NCI-H2196 treated with DMSO at 0.1 percent for 48 hours (cell line): ENCODE measurements around the gene RAB11FIP2.
"Not testable (repeated sequence)": the region's sequence is repeated elsewhere in the genome, so short reads cannot be mapped to it uniquely, and the experiment has no call there.

Experiments
- DNase-seq: peaks from one replicate; lab custom pipeline; 2025; ENCODE audit not compliant: unreplicated experiment; lab: John Stamatoyannopoulos, UW

RAB11FIP2 gene, protein sequence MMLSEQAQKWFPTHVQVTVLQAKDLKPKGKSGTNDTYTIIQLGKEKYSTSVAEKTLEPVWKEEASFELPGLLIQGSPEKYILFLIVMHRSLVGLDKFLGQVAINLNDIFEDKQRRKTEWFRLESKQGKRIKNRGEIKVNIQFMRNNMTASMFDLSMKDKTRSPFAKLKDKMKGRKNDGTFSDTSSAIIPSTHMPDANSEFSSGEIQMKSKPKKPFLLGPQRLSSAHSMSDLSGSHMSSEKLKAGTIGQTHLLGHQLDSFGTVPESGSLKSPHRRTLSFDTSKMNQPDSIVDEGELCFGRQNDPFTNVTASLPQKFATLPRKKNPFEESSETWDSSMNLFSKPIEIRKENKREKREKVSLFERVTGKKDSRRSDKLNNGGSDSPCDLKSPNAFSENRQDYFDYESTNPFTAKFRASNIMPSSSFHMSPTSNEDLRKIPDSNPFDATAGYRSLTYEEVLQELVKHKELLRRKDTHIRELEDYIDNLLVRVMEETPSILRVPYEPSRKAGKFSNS

GRCh38 chr10:118046395-118047156 lies at the start of gene RAB11FIP2:
RAB11FIP2 (minus strand) TSS chr10:118046941; CDS start chr10:118046163, 778 bp downstream.
- DNase-seq: peak; percentile 58

DNA sequence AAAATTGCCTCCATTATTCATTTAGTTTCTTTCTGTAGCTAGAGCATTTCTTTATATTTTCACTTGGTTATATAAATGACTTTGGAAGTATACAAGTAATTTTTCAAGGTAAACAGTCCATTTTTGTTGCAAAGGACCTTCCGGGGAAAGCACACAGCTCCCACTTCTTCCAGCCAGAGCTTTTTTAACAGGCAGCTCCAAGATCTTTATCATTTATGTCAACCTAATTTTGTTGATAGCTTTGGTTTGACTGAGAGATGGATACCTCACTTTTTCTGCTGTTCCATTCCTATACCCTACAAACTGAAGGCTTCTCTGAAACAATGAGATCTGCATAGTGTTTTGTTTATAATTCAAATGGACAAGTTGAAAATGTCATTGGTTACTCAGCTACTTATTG lies 49.3 kb upstream of the RAB11FIP2 start:
- DNase-seq: no peak

DNA sequence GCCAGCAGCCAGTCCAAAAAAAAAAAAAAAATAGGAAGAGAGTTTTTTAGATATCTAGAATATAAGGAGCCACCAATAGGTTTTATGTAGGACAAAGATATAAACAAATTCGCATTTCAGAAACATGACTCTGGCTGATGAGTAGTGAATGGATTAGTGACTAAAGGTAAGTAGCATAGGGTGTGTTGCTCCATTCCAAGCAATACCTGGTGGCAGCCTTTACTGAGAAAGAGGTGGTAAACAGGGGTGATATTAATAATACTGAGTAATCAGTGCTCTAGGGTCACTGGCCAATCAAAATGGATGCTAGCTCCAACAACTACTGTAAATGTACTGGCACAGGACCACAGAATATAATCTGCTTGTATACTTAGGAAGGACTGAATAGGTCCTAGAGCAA lies 45.5 kb upstream of the RAB11FIP2 start:
- DNase-seq: no peak

DNA sequence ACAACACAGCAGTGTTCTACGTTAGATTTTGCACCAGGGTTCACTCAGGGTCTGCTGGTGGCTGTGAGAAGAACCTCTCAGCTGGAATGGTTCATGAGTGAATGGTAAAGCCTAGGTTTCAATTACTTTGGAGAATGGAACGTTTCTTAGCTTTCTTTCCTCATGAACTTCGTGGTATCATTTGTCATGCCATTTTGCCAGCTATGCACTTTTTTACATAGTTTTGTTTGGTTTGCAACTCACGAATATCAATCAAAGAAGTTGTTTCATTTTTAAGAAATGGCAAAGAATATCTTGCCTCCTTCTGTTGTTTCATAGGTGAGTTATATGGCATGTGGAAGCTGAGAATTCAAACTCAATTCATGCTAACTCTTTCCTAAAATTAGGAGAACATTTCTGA lies 34.1 kb upstream of the RAB11FIP2 start:
- no peak for DNase-seq

GRCh38 chr10:118076705-118077104 lies 30.0 kb upstream of the RAB11FIP2 start:
- DNase-seq: no peak

GRCh38 chr10:118072840-118073239 lies 26.1 kb upstream of the RAB11FIP2 start:
- no peak for DNase-seq

DNA sequence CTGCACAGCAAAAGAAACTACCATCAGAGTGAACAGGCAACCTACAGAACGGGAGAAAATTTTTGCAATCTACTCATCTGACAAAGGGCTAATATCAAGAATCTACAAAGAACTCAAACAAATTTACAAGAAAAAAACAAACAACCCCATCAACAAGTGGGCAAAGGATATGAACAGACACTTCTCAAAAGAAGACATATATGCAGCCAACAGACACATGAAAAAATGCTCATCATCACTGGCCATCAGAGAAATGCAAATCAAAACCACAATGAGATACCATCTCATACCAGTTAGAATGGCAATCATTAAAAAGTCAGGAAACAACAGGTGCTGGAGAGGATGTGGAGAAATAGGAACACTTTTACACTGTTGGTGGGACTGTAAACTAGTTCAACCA lies 20.6 kb upstream of the RAB11FIP2 start:
- not testable (repeated sequence) for DNase-seq

GRCh38 chr10:118062798-118063238 lies 16.1 kb upstream of the RAB11FIP2 start:
- DNase-seq: no peak

- no peak for DNase-seq
Observed at GRCh38 chr10:118058371-118058770, 11.6 kb upstream of the RAB11FIP2 start.

DNA sequence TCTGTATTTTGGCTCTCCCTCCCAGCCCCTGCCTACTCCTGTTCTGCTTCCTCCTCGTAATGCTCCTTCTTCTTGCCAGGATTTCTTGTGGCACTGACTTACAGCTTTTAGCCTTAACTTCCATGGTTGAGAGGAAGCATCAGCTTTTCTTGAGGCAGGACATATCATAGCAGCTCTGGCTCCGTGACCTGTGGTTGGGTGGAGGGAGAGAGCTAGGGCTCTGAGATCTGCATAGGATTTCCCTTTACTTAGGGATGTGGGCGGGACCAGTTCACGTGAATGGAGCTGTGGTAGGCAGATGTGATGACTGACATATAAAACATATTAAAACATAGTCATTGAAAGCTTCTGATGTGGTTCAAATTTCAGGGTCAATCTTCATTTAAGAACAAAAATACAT lies 10.6 kb upstream of the RAB11FIP2 start:
- no peak for DNase-seq

- DNase-seq: no peak
Observed at GRCh38 chr10:118054383-118054782, 7.6 kb upstream of the RAB11FIP2 start.

DNA sequence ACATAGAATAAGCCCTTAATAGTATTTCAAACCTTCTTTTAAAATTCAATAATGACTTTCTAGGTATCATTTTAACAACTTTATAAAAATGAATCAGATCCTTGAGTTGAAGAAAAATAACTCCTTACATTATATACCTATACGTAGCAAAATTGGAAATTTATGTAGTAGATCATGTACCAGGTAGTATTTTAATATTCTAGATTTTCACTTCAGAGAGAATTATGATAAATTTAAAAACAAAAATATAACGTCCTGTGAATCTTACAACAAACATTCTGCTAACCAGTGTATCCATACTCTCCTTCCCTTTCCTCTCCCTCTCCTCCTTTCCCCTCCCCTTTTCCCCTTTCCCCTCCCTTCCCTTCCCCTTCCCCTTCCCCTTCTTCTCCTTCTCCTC lies 6.1 kb upstream of the RAB11FIP2 start:
- DNase-seq: no peak

DNA sequence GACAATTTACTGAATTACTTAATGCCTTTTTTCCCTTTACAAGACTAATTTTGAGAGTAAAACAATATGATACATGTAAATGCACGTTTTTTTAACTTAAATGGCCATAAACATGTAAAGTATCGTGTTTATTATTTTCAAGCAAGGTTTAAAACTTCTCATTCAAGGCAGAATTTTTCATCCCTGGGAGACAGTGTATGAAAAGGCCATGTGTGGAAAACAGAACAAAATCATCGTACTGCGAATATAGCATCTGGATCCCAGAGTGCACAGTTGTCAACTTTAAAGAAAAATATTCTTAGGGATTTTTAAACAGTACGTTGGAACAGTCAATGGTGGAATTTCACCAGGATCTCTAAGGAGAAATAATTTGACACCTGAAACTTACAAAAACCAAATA lies 1.1 kb upstream of the RAB11FIP2 start:
- DNase-seq: no peak

DNA sequence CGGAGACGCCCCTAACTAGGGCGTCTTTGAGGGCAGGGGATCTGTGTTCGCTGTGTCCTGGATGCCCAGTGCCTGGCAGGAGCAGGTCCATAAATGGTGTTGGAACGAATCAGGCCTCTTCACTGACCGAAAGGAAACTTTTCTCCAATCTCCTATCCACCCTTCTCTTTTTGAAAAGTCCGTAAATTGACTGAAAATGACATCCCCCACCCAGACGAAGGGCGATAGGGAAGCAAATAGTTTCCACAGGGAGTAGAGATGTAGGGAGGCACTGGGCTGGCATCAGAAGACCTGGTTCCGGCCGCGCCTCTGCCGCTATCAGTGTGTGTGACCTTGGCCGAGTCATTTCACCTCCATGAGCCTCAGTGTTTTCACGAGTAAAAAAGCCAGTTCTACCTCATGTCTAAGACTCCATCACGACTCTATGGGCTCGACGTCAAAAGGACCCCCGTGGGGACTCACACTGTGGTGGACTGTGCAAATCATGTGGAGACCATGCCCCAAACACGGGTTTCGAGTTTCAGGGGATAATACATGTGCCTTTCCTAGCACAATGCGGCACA lies 497 bp upstream of the RAB11FIP2 start:
- no peak for DNase-seq

- DNase-seq: no peak
Observed at GRCh38 chr10:118045837-118046394, 825 bp downstream of the RAB11FIP2 start.

GRCh38 chr10:118045158-118045836 lies 1.4 kb downstream of the RAB11FIP2 start:
- no peak for DNase-seq

DNA sequence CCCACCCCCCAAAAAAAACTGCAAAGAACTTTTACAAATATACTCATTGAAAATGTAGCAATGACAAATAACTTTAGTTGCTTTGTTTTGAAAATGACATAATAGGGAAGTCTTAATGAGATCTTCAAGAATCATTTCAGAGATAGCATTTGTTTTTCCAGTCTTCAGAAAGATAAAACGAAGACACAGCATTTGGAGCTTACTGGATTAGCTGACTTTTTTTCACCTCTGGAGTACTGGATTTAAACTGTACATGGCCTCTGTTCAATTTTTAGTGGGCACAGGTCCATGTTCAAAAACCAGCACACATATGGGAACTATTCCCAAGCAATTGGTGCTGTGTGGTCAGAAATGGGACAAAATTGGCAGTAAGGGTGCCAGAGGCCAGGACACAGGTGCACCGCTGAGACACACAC lies 3.9 kb downstream of the RAB11FIP2 start:
- no peak for DNase-seq

GRCh38 chr10:118042336-118042735 lies 4.4 kb downstream of the RAB11FIP2 start:
- no peak for DNase-seq

- DNase-seq: no peak
Observed at GRCh38 chr10:118041316-118041715, 5.4 kb downstream of the RAB11FIP2 start.

GRCh38 chr10:118036281-118036875 lies 10.4 kb downstream of the RAB11FIP2 start:
- no peak for DNase-seq
